GM18517 (cell line): ENCODE measurements around the gene BUD23.
A peak's percentile ranks its signal among the peaks of the same experiment; 100 is the strongest.
"Not testable (repeated sequence)": the region's sequence is repeated elsewhere in the genome, so short reads cannot be mapped to it uniquely, and the experiment has no call there.

Experiments
- ATAC-seq: cut with Tn5 transposase; IDR thresholded peaks from one replicate; pipeline ENCODE4 v1.9.1; 2021; ENCODE audit warnings: mild to moderate bottlenecking, moderate library complexity; ENCODE audit not compliant: unreplicated experiment

Gene BUD23

GRCh38 chr7:73717025-73717807 lies 33.8 kb downstream of the BUD23 start:
- ATAC-seq: no peak

- no peak for ATAC-seq
Measured at GRCh38 chr7:73717991-73718405, 34.6 kb downstream of the BUD23 start.

GRCh38 chr7:73718438-73718881 lies 35.1 kb downstream of the BUD23 start:
- ATAC-seq: no peak

GRCh38 chr7:73718905-73719805 lies 35.8 kb downstream of the BUD23 start, which contains the start of gene STX1A:
Gene STX1A (minus strand): TSS chr7:73719669. CDS start chr7:73719631, 38 bp downstream.
- ATAC-seq: peak; percentile 47

- ATAC-seq: peak; percentile 12
Measured at GRCh38 chr7:73719806-73720169, 36.4 kb downstream of the BUD23 start.

GRCh38 chr7:73720443-73720842 lies 37.0 kb downstream of the BUD23 start:
- ATAC-seq: not testable (repeated sequence)

- no peak for ATAC-seq
Measured at GRCh38 chr7:73721377-73721817, 38.0 kb downstream of the BUD23 start.

- ATAC-seq: not testable (repeated sequence)
Measured at GRCh38 chr7:73722182-73722581, 38.8 kb downstream of the BUD23 start.

- ATAC-seq: no peak
Measured at GRCh38 chr7:73722785-73723184, 39.4 kb downstream of the BUD23 start.

GRCh38 chr7:73723813-73724212 lies 40.4 kb downstream of the BUD23 start:
- ATAC-seq: no peak

GRCh38 chr7:73726083-73726466 lies 42.7 kb downstream of the BUD23 start:
- peak; percentile 18 for ATAC-seq

- ATAC-seq: no peak
Measured at GRCh38 chr7:73727952-73728351, 44.6 kb downstream of the BUD23 start.

GRCh38 chr7:73728551-73728950 lies 45.2 kb downstream of the BUD23 start:
- ATAC-seq: no peak

GRCh38 chr7:73730485-73730884 lies 47.1 kb downstream of the BUD23 start:
- ATAC-seq: no peak

- ATAC-seq: no peak
Measured at GRCh38 chr7:73732397-73732796, 49.0 kb downstream of the BUD23 start.

- ATAC-seq: no peak
Measured at GRCh38 chr7:73734619-73735527, 51.5 kb downstream of the BUD23 start.

- ATAC-seq: no peak
Measured at GRCh38 chr7:73735528-73735905, 52.1 kb downstream of the BUD23 start.

- no peak for ATAC-seq
Measured at GRCh38 chr7:73736885-73737284, 53.5 kb downstream of the BUD23 start.

GRCh38 chr7:73737491-73738219 lies 54.3 kb downstream of the BUD23 start:
- no peak for ATAC-seq

- peak; percentile 11 for ATAC-seq
Measured at GRCh38 chr7:73738220-73738611, 54.8 kb downstream of the BUD23 start.
